Measurements from ENCODE around the gene CEACAM20.
"Not testable (repeated sequence)": the region's sequence is repeated elsewhere in the genome, so short reads cannot be mapped to it uniquely, and the experiment has no call there.

Gene CEACAM20

GRCh38 chr19:44468730-44469129 is 60.7 kb downstream of the CEACAM20 start:
- not testable (repeated sequence) for DNase-seq

- DNase-seq, result not testable (repeated sequence)
Measured at GRCh38 chr19:44462600-44463286, 66.7 kb downstream of the CEACAM20 start.
